K562 (cell line): ENCODE measurements around the gene TFCP2L1.

Experiments used
- ZKSCAN1 ChIP-seq: fragments of 150-350 bp; IDR thresholded peaks from 2 replicates; pipeline ENCODE4 v1.6.1; 2016; ENCODE audit warnings: low read depth, low read length
- ZNF175 ChIP-seq: fragments of 200-800 bp; sonication (Bioruptor generic); IDR thresholded peaks from 2 replicates; pipeline ENCODE4 v1.6.1; 2016; ENCODE audit warnings: low read depth, mild to moderate bottlenecking, missing genetic modification characterization, missing compliant biosample characterization

DNA sequence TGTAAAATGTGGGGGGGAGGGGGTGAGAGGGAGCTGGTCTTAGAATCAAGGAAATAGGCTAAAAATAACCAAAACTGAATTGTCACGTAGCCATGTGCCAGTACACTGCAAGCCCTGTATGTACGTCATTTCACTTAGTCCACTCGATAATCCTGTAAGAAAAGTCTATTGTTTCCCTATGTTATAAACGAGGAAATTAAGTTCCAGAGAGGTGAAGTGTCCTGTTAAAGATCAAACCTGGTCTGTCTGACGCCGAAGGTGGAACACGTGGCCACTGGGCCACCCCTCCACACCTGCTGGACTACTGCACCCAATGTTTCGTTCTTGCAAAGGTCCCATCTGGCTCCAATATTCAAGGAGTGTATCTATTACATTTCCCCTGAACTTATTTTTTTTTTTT lies 29.6 kb downstream of the TFCP2L1 start:
- no peak for TF ChIP-seq ZKSCAN1
- TF ChIP-seq ZNF175 (CRISPR knock-in tag): no peak
